ENCODE results near the gene GBF1. TPM values are rescaled to one million over a fixed set of nuclear protein-coding genes. Genes with fewer than 3 reads are reported as not detected.
A peak's percentile ranks its signal among the peaks of the same experiment; 100 is the strongest.

GBF1 gene
- total and polyA plus RNA-seq, 2 donors from 2014 or later = 14.4 to 53.3 TPM

GRCh38 chr10:102222797-102223196 is 22.5 kb upstream of the GBF1 start:
- Histone ChIP-seq H3K4me3 (ENCODE audit: low read length in 3 of 3) (no peak overlapping the region), H3K9me3 (ENCODE audit: control insufficient read depth in 2 of 3, insufficient read depth in 1 of 3, low read length in 3 of 3) (no peaks in the 10 kb centered on the region), H3K9ac (ENCODE audit: low read length in 3 of 3) (no peak overlapping the region), H3K27ac (ENCODE audit: low read depth in 2 of 2, low read length in 2 of 2) (no peak overlapping the region), H3K36me3 (ENCODE audit: control insufficient read depth in 2 of 3, insufficient read depth in 3 of 3, low read length in 3 of 3) (no peaks in the 10 kb centered on the region), H3K4me1 (ENCODE audit: control insufficient read depth in 2 of 3, insufficient read depth in 2 of 3, low read depth in 1 of 3, low read length in 3 of 3) (peaks cover 2 to 12% (median 5%) of the 10 kb centered on the region in 3 donors), H3K27me3 (ENCODE audit: control insufficient read depth, insufficient read depth, low read length) (peaks cover 3% of the 10 kb centered on the region)
- intact Hi-C loops (cut with DNase I) = loop anchor here (5.0 kb wide), 1 partner anchor 260 kb away; no protein-coding TSS in a partner anchor
- no peak for FAIRE-seq
- DNase-seq = no peak
- TF ChIP-seq, protein P1, sequence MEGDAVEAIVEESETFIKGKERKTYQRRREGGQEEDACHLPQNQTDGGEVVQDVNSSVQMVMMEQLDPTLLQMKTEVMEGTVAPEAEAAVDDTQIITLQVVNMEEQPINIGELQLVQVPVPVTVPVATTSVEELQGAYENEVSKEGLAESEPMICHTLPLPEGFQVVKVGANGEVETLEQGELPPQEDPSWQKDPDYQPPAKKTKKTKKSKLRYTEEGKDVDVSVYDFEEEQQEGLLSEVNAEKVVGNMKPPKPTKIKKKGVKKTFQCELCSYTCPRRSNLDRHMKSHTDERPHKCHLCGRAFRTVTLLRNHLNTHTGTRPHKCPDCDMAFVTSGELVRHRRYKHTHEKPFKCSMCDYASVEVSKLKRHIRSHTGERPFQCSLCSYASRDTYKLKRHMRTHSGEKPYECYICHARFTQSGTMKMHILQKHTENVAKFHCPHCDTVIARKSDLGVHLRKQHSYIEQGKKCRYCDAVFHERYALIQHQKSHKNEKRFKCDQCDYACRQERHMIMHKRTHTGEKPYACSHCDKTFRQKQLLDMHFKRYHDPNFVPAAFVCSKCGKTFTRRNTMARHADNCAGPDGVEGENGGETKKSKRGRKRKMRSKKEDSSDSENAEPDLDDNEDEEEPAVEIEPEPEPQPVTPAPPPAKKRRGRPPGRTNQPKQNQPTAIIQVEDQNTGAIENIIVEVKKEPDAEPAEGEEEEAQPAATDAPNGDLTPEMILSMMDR (IDR thresholded peaks at IDR 0.05; ENCODE audit: borderline replicate concordance, extremely low read depth, insufficient read depth) = no peak

DNA sequence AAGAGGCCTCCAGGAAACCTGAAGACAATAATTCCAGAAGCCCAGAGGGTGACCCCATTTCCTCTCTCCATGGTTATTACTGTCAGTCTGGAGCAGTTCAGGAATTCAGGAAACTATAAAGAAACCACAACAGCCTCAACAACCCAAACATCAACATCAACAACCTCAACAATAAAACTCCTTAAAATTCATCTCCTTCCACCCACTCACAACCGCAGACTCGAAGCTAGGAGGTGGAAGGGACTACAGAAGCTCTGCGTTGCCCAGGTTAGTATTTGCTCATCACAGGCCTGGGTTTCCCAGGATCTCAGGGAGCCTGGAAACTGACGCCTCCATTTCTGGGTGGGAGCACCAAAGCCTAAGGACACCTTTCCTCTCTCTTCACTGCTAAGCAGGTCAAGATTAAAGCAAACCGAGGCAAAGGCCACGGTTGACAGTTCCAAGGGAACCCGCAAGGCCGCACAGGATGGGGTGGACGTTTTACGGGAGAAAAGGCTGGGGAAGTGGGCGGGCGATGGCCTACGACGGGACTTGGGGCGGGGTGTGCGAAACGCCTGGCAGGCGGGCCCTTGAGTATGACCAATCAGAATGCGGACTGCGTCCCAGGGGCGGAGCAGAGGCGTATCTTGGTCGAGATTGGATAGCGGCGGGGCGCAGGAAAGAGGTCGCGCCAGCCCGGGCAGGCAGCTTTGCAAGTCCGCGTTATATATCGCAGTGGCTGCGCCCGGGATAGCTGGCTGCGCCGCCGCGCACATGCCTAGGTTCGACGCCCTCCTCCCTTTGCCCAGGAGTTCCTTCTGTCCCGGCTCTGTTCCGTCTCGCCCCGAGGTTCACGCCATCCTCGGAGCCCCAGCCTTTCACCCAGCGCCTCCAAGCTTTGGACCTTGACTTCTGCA is 19.4 kb upstream of the GBF1 start, which contains the start of gene ELOVL3:
Gene ELOVL3, plus strand, starts transcription at position 654 of the 896 bp plus-strand sequence. CDS start 250 bp downstream, outside the sequence.
- intact Hi-C loops (cut with DNase I) = no loop called here
- Histone ChIP-seq H3K27me3 (ENCODE audit: control insufficient read depth, insufficient read depth, low read length) (peaks cover 3% of the 10 kb centered on the region), H3K4me3 (ENCODE audit: low read length in 3 of 3) (peak within 1 kb of the TSS; percentile 40 to 52 (median 51)), H3K36me3 (ENCODE audit: control insufficient read depth in 2 of 3, insufficient read depth in 3 of 3, low read length in 3 of 3) (no peaks in the 10 kb centered on the region), H3K4me1 (ENCODE audit: control insufficient read depth in 2 of 3, insufficient read depth in 2 of 3, low read depth in 1 of 3, low read length in 3 of 3) (peaks cover 2 to 17% (median 5%) of the 10 kb centered on the region in 3 donors), H3K9me3 (ENCODE audit: control insufficient read depth in 2 of 3, insufficient read depth in 1 of 3, low read length in 3 of 3) (no peaks in the 10 kb centered on the region), H3K9ac (ENCODE audit: low read length in 3 of 3) (peak within 1 kb of the TSS in 2 of 3 donors; percentile 27 to 37), H3K27ac (ENCODE audit: low read depth in 2 of 2, low read length in 2 of 2) (peak within 1 kb of the TSS; percentile 85 to 88)
- peak; percentile 96 to 98 (median 97) for DNase-seq
- TF ChIP-seq, protein P1 (IDR thresholded peaks at IDR 0.05; ENCODE audit: borderline replicate concordance, extremely low read depth, insufficient read depth) = no peak
- peak; percentile 38 for FAIRE-seq

- no peak for DNase-seq
- no peaks in the 10 kb centered on the region for H3K9me3 ChIP-seq (ENCODE audit: control insufficient read depth in 2 of 3, insufficient read depth in 1 of 3, low read length in 3 of 3)
- FAIRE-seq = no peak
- peaks cover 3% of the 10 kb centered on the region for H3K27me3 ChIP-seq (ENCODE audit: control insufficient read depth, insufficient read depth, low read length)
- peak overlapping the region; percentile 30 to 32 (median 31) for H3K4me3 ChIP-seq (ENCODE audit: low read length in 3 of 3)
- no peaks in the 10 kb centered on the region for H3K36me3 ChIP-seq (ENCODE audit: control insufficient read depth in 2 of 3, insufficient read depth in 3 of 3, low read length in 3 of 3)
- no peak overlapping the region for H3K9ac ChIP-seq (ENCODE audit: low read length in 3 of 3)
- no peak overlapping the region for H3K27ac ChIP-seq (ENCODE audit: low read depth in 2 of 2, low read length in 2 of 2)
- intact Hi-C loops (cut with DNase I) = no loop called here
- TF ChIP-seq, protein P1 (IDR thresholded peaks at IDR 0.05; ENCODE audit: borderline replicate concordance, extremely low read depth, insufficient read depth) = no peak
- peaks cover 2 to 17% (median 5%) of the 10 kb centered on the region in 3 donors for H3K4me1 ChIP-seq (ENCODE audit: control insufficient read depth in 2 of 3, insufficient read depth in 2 of 3, low read depth in 1 of 3, low read length in 3 of 3)
Observed at GRCh38 chr10:102226542-102226870, 18.8 kb upstream of the GBF1 start.

Measured in kidney (tissue), 14 donors.